GM12878 (cell line): ENCODE results near the gene PIGM.

Experiments
- CHD1 ChIP-seq: IDR thresholded peaks from 2 replicates; pipeline ENCODE4 v1.6.1; 2012; ENCODE audit warnings: low read depth, low read length, improper control_type of control experiment
- CREM ChIP-seq: IDR thresholded peaks from 2 replicates; pipeline ENCODE4 v1.6.1; 2014; ENCODE audit warnings: antibody characterized with exemption, low read depth
- KAT2A ChIP-seq: conservative IDR thresholded peaks from 2 replicates; pipeline ENCODE4 v1.6.1; 2011; ENCODE audit warnings: low read depth, low read length; ENCODE audit not compliant: control insufficient read depth
- MTA3 ChIP-seq: IDR thresholded peaks from 2 replicates; pipeline ENCODE4 v1.6.1; 2012; ENCODE audit warnings: low read length, inconsistent platforms, borderline replicate concordance
- NFIC ChIP-seq: IDR thresholded peaks from 2 replicates; pipeline ENCODE4 v1.6.1; 2012; ENCODE audit warnings: low read depth, mild to moderate bottlenecking, inconsistent platforms, low read length, moderate library complexity
- TCF7 ChIP-seq: IDR thresholded peaks from 2 replicates; pipeline ENCODE4 v1.6.1; 2014; ENCODE audit warnings: antibody characterized with exemption, borderline replicate concordance
- ZNF24 ChIP-seq: fragments of 450-650 bp; IDR thresholded peaks from 2 replicates; pipeline ENCODE4 v1.6.1; 2017; ENCODE audit warnings: antibody characterized with exemption, mild to moderate bottlenecking
- TF ChIP-seq, protein P1 (sequence below): fragments of 450-650 bp; IDR thresholded peaks from 2 replicates; pipeline ENCODE4 v1.6.1; 2016; ENCODE audit warnings: mild to moderate bottlenecking
- TF ChIP-seq, protein P2 (sequence below): IDR thresholded peaks from 2 replicates; pipeline ENCODE4 v1.6.1; 2011; ENCODE audit warnings: borderline replicate concordance, low read depth, mild to moderate bottlenecking, moderate library complexity, mixed read lengths, low read length; ENCODE audit not compliant: insufficient read depth; ENCODE audit errors: extremely low read length

DNA sequence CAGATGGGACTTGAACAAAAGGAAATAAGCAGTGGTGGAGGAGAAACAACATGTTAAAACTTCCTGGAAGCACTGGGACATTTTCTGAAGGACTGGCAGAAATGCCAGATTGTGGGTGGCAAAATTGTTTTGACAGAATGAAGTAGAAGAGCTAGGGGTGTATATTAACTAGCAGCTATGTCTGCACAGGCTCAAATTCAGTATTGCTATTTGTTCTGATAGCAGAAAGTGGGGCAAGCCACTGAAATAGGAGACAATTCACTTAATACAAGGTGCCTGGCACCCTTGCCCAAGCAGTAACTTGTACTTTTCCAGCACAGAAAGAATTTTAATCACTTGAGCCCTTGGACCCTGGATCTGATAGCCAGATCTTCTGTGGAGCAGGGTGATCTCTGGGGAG, 11.8 kb upstream of the PIGM start:
- no peak for TF ChIP-seq CHD1
- TF ChIP-seq NFIC = no peak
- no peak for TF ChIP-seq KAT2A
- no peak for TF ChIP-seq ZNF24
- TF ChIP-seq CREM = no peak
- TF ChIP-seq MTA3 = no peak
- TF ChIP-seq, protein P1, sequence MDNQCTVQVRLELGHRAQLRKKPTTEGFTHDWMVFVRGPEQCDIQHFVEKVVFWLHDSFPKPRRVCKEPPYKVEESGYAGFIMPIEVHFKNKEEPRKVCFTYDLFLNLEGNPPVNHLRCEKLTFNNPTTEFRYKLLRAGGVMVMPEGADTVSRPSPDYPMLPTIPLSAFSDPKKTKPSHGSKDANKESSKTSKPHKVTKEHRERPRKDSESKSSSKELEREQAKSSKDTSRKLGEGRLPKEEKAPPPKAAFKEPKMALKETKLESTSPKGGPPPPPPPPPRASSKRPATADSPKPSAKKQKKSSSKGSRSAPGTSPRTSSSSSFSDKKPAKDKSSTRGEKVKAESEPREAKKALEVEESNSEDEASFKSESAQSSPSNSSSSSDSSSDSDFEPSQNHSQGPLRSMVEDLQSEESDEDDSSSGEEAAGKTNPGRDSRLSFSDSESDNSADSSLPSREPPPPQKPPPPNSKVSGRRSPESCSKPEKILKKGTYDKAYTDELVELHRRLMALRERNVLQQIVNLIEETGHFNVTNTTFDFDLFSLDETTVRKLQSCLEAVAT = no peak
- TF ChIP-seq, protein P2, sequence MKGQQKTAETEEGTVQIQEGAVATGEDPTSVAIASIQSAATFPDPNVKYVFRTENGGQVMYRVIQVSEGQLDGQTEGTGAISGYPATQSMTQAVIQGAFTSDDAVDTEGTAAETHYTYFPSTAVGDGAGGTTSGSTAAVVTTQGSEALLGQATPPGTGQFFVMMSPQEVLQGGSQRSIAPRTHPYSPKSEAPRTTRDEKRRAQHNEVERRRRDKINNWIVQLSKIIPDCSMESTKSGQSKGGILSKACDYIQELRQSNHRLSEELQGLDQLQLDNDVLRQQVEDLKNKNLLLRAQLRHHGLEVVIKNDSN = no peak
- TF ChIP-seq TCF7 = no peak
